ENCODE measurements around the gene SLC43A3. TPM values are rescaled to one million over a fixed set of nuclear protein-coding genes. Genes with fewer than 3 reads are reported as not detected.

SLC43A3 gene
- total RNA-seq, 1 experiment from 2014 or later: 21.4 TPM

GRCh38 chr11:57387289-57388030 is 39.5 kb downstream of the SLC43A3 start:
- Histone ChIP-seq H4K20me1 (ENCODE audit: control insufficient read depth, insufficient read depth, insufficient read length) (no peaks in the 10 kb centered on the region), H2BK20ac (ENCODE audit: low read depth, low read length, poor library complexity, severe bottlenecking) (no peak overlapping the region), H3K79me2 (ENCODE audit: insufficient read depth, low read length) (no peaks in the 10 kb centered on the region), H2BK5ac (ENCODE audit: insufficient read length, low read length) (no peak overlapping the region), H2BK12ac (ENCODE audit: insufficient read length, low read depth, low read length) (no peak overlapping the region), H3K4me2 (ENCODE audit: insufficient read depth, insufficient read length, low read length) (no peak overlapping the region), H3K14ac (ENCODE audit: insufficient read depth, low read length) (no peak overlapping the region; the same call in 1 of the 2 replicates), H3K23ac (ENCODE audit: insufficient read length, low read depth, low read length) (no peak overlapping the region), H2BK15ac (ENCODE audit: low read depth, low read length) (no peak overlapping the region), H2AFZ (ENCODE audit: low read length) (no peak overlapping the region), H3K27ac (ENCODE audit: insufficient read length, low read depth, low read length) (no peak overlapping the region), H3K4me1 (ENCODE audit: insufficient read depth, low read length) (no peaks in the 10 kb centered on the region), H4K8ac (replicated peaks; ENCODE audit: insufficient read length, low read depth, low read length) (no peak overlapping the region), H3K56ac (ENCODE audit: insufficient read length, low read depth, low read length) (no peak overlapping the region), H2AK5ac (ENCODE audit: insufficient read length, low read length) (no peak overlapping the region), H3K18ac (ENCODE audit: insufficient read length, low read depth, low read length) (no peak overlapping the region), H3K9me3 (ENCODE audit: control insufficient read depth, low read depth, low read length) (no peaks in the 10 kb centered on the region), H3K79me1 (ENCODE audit: insufficient read depth, low read depth, low read length, poor library complexity, severe bottlenecking) (no peaks in the 10 kb centered on the region), H3K27me3 (ENCODE audit: insufficient read depth, low read length) (no peaks in the 10 kb centered on the region; the same call in 1 of the 2 replicates), H3K23me2 (ENCODE audit: insufficient read length, low read depth, low read length, poor library complexity, severe bottlenecking) (no peaks in the 10 kb centered on the region), H3K4ac (ENCODE audit: low read depth, low read length) (no peak overlapping the region), H3T11ph (ENCODE audit: low read length) (no peak overlapping the region), H4K91ac (ENCODE audit: insufficient read length, low read depth, low read length) (no peak overlapping the region), H4K5ac (ENCODE audit: insufficient read length, low read depth, low read length) (no peak overlapping the region), H2BK120ac (ENCODE audit: low read depth, low read length, poor library complexity, severe bottlenecking) (no peak overlapping the region), H3K9ac (ENCODE audit: extremely low read depth, insufficient read length, low read length) (no peak overlapping the region)
- Mint-ChIP-seq H3K27ac (no peak overlapping the region), H3K4me3 (no peak overlapping the region), H3K9me3 (no peaks in the 10 kb centered on the region), H3K27me3 (ENCODE audit: low read depth) (peaks cover 42% of the 10 kb centered on the region), H3K4me1 (no peaks in the 10 kb centered on the region), H3K36me3 (ENCODE audit: insufficient read depth in 1 of 3, low read depth in 3 of 3) (no peaks in the 10 kb centered on the region)
- no peak for TF ChIP-seq CTCF (conservative IDR thresholded peaks at IDR 0.05)
- WGBS (ENCODE audit: extremely low coverage, insufficient read length, low lambda C conversion rate): no CpG with 5 or more reads among the region's 16 CpGs
- DNase-seq: no peak

Measured in H9 (cell line).